HG03457 (cell line): ENCODE data around the gene ARSA.
"Not testable (repeated sequence)": the region's sequence is repeated elsewhere in the genome, so short reads cannot be mapped to it uniquely, and the experiment has no call there.

ENCODE experiments used
- ATAC-seq: cut with Tn5 transposase; IDR thresholded peaks from one replicate; pipeline ENCODE4 v1.9.1; 2021; ENCODE audit warnings: moderate number of reproducible peaks; ENCODE audit not compliant: unreplicated experiment

ARSA gene

DNA sequence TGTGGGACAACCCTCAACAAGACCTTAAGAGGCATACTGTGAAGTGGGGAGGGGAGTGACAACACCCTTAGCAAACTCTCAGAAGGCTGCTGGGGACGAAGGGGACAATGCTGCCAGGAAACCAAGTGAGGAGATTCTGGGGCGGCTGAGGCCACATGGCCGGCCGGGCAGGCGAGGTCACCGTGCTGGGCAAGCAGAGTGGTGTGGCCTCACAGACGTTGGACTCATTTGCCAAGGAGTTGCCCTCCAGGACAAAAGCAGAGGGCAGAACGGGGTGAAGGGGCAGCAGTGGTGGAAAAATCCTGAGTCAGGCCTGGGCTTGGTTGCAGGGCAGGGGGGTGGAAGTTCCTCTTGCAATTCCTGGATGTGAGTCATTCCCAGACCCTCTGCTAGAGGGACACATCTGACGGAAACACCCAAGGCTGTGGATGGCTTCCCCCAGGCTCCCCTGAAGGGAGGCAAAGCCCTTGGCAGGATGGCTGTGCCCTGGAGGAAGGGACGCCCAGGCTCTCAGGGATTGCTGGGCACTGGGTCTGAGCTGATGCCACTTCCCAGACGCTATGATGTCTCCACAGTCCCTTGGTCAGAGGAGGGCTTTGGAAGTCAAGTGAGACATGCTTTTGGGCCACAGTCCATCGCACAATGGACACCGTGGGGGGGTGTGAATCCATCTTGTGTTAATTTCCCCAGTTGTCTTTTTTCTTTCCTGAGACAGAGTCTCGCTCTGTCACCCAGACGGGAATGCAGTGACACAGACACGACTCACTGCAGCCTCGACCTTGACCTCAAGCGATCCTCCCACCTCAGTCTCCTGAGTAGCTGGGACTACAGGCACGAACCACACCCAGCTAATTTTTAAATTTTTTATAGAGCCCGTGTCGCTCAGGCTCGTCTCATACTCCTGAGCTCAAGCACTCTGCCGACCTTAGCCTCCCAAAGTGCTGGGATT, 28.4 kb upstream of the ARSA start:
- ATAC-seq = no peak

- ATAC-seq = not testable (repeated sequence)
Observed at GRCh38 chr22:50654664-50655063, 26.7 kb upstream of the ARSA start.

GRCh38 chr22:50653256-50653655, 25.3 kb upstream of the ARSA start:
- ATAC-seq = no peak

GRCh38 chr22:50643821-50644101, 15.8 kb upstream of the ARSA start:
- not testable (repeated sequence) for ATAC-seq

DNA sequence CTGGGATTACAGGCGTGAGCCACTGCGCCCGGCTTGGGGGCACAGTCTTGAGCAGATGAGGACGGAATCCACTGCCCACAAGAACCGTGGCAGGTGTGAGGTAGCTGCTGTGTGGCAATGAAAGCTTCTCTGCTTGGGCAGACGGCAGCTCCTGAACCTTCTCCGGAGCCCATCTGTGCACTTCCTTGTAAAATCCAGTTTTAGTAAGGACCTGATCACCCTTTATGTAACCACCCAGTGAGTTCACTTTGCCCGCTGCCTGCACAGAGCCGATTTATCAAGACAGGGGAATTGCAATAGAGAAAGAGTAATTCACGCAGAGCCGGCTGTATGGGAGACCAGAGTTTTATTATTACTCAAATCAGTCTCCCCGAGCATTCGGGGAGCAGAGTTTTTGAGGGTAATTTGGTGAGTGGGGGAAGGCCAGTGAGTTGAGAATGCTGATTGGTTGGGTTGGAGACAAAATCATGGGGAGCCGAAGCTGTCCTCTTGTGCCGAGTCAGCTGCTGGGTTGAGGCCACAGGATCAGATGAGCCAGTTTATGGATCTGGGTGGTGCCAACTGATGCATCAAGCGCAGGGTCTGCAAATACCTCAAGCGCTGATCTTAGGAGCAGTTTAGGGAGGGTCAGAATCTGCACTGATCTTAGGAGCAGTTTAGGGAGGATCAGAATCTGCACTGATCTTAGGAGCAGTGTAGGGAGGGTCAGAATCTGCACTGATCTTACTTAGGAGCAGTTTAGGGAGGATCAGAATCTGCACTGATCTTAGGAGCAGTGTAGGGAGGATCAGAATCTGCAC, 15.3 kb upstream of the ARSA start:
- ATAC-seq = not testable (repeated sequence)

DNA sequence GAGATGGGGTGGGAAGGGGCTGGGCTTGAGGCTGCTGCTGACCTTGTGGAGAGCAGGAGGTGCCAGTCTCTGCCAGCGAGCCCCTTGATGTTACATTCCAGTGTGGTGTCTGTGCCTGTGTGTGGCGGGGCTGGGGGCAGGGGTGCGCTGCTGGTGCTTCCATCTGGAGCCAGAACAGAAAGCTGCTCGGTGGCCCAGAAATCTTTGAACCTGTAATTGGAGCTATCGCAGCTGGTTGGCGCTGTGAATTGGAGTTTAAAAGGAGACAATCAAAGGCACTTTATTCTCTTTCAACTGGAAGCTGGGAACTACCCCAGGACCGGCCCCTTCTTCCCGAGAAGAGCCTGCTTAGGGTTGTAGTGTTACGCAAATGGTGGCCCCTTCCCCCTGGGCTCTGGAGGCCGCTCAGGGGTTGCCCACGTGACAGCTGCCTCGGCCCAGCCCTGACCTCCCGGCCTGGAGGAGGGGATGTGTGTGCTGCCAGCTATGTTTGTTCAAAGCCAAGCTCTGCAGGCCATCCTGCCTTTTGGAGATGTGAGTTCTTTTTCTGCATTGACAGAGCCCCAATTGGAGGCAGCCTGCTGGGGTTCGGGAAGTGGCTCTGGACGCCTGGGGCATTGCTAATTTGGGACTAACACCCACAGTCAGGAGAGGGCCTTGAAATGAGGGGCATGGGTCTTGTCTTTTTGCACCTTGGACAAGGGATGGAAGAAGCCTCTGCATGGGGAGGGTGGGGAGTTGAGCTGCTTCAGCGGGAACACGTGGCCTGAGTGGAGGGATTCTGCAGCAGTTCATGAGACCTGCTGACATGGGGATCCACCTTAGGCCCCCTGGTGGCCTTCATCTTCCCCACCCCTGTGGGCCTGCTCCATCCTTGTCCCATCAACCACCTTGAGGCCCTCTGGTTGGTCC, 14.0 kb upstream of the ARSA start:
- ATAC-seq = no peak

DNA sequence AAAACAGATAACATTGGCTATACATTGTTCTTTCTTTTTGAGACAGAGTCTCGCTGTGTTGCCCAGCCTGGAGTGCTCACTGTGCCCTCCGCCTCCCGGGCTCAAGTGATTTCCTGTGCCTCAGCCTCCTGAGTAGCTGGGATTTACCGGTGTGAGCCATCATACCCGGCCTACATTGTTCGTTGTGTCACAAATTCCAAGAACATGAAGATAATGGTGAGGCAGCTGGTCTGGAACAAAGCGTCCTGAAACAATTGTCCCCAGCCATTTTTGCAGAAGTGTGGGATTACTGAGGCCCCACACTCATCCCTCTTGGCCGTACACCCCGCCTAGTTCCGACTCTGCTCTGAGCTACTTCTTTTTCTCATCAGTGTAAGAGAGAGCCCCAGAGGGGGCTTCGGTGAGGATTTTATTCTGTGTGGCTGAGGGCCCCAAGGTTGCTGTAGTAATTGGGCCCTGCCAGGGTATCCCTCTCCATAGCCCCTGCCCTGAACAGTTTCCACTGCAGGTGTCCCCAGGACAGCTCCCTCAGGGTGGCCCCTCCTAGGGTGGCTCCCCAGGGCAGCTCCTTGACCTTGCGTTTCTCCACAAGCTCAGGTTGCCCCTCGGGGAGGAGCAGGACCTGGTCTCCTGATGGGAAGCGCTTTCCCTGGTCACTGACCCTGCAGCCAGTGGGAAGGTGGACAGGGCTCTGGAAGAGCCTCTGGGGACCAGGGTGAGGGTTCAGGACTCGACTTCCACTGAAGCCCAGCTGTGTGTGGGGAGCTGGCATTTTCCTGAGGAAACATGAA, 13.1 kb upstream of the ARSA start:
- ATAC-seq = no peak

DNA sequence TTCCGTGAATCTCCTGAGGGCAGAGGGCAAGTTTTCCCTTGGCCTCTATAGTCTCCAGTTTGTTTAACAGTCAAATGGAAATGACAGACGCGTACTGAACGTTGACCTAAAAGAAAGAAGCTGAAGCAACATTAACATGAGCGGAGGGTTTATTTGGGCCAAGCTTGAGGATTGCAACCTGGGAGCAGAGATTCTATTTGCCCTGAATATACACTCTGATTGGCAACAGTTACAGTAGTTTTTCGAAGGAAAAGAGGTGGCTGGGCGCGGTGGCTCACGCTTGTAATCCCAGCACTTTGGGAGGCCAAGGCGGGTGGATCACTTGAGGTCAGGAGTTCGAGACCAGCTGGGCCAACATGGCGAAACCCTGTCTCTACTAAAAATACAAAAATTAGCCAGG, 12.3 kb upstream of the ARSA start:
- ATAC-seq = not testable (repeated sequence)

DNA sequence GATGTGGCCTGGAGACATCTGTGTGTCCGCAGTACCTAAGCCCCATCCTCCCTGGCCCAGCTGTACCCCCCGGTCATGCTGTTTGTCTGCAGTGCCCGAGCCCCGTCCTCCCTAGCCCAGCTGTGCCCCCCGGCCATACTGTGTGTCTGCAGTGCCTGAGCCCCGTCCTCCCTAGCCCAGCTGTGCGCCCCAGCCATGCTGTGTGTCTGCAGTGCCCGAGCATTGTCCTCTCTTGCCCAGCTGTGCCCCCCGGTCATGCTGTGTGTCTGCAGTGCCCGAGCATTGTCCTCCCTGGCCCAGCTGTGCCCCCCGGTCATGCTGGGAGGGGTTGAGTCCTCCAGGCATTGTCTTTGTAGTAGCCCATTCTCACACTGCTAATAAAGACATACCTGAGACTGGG, 7.6 kb upstream of the ARSA start:
- no peak for ATAC-seq

- no peak for ATAC-seq
Observed at GRCh38 chr22:50633771-50634170, 5.8 kb upstream of the ARSA start.

GRCh38 chr22:50633086-50633485, 5.1 kb upstream of the ARSA start:
- ATAC-seq = no peak

- no peak for ATAC-seq
Observed at GRCh38 chr22:50630376-50630775, 2.4 kb upstream of the ARSA start.

GRCh38 chr22:50628543-50629134, 687 bp upstream of the ARSA start:
- peak; percentile 5 for ATAC-seq

- no peak for ATAC-seq
Observed at GRCh38 chr22:50626850-50627641, 906 bp downstream of the ARSA start.

DNA sequence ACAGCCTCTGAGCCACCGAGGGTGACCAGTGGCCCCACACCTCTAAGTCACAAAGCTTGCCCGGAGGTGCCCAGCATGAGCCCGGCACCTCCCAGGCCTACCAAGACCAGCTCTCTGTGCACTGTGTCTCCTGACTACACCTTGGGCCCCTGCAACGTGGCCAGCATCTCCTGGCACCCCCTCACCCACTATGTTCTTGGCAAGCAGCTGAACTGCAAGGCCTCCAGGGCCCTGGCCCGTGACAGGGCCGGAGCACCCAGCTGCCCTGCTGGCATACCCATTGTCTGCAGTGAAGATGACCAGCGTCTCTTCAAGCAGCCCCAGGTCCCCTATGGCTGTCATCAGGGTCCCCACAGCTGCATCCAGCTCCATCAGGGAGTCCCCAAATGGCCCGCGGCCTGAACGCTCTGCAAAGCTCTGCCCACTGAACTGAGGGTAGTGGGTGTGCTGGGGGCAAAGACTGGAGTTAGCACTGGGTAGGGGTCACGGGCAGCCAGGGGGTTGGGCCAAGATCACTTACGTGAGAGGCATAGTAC, 1.6 kb downstream of the ARSA start:
- no peak for ATAC-seq

- no peak for ATAC-seq
Observed at GRCh38 chr22:50625568-50626313, 2.2 kb downstream of the ARSA start.

GRCh38 chr22:50625131-50625567, 2.8 kb downstream of the ARSA start:
- ATAC-seq = no peak
